Stimulated activated CD8-positive, alpha-beta memory T cell treated with anti-CD3 and anti-CD28 coated beads, Interleukin-15, amount 100 ng/mL, for 48 hours (primary cell): ENCODE data around the gene CDH3.

Experiments used
- DNase-seq, 2 donors: peaks; one replicate each; pipeline ENCODE4 v3.0.0-alpha.2; 2020; ENCODE audit warnings: low read depth in 2 of 2

The CDH3 gene

GRCh38 chr16:68737730-68738629 lies 92.9 kb downstream of the CDH3 start:
- DNase-seq = no peak

- no peak for DNase-seq
Observed at GRCh38 chr16:68739964-68740627, 95.0 kb downstream of the CDH3 start.

GRCh38 chr16:68740628-68741346 lies 95.7 kb downstream of the CDH3 start:
- no peak for DNase-seq

- DNase-seq = no peak
Observed at GRCh38 chr16:68743664-68744063, 98.6 kb downstream of the CDH3 start.

GRCh38 chr16:68744744-68745280 lies 99.7 kb downstream of the CDH3 start:
- DNase-seq = no peak

- no peak for DNase-seq
Observed at GRCh38 chr16:68746951-68747350, 101.8 kb downstream of the CDH3 start.

GRCh38 chr16:68749432-68749831 lies 104.3 kb downstream of the CDH3 start:
- DNase-seq = no peak
